Panc1 (cell line): ENCODE results near the gene CACNA2D4. TPM values are rescaled to one million over a fixed set of nuclear protein-coding genes. Genes with fewer than 3 reads are reported as not detected.

Experiments
- ATAC-seq: fragments of 200-7000 bp; cut with Tn5 transposase; 2 replicates; pipeline ENCODE4 v1.9.1; 2020; ENCODE audit warnings: mild to moderate bottlenecking, moderate library complexity
- BruUV-seq: library from RNA; stranded (reverse); fragments of 400-500 nt; replicated peaks from 2 replicates; lab custom pipeline; 2021; lab: Mats Ljungman, UMichigan
- CTCF ChIA-PET: fragments of 300-600 bp; sonication (Branson Sonifier 250); formaldehyde crosslinking; loops from one replicate; lab custom pipeline; 2022; ENCODE audit warnings: antibody characterized with exemption; lab: Charles Lee
- POLR2A ChIA-PET: fragments of 300-600 bp; sonication (Branson Sonifier 250); formaldehyde crosslinking; loops from one replicate; lab custom pipeline; 2022; ENCODE audit warnings: antibody characterized with exemption; lab: Charles Lee
- DNase-seq: peaks from one replicate; pipeline ENCODE4 v3.0.0-alpha.2; 2010; ENCODE audit warnings: low read depth, low spot score
- H3K27ac ChIP-seq: 2 replicates; pipeline ENCODE4 v1.5.1; 2011; ENCODE audit warnings: mild to moderate bottlenecking, low read length, inconsistent platforms
- H3K27me3 ChIP-seq: fragments of 200-500 bp; sonication (Bioruptor generic); 2 replicates; pipeline ENCODE4 v1.6.0; 2014; ENCODE audit warnings: low read length, inconsistent platforms; ENCODE audit not compliant: control insufficient read depth, insufficient read depth
- H3K36me3 ChIP-seq: fragments of 200-500 bp; sonication (Bioruptor generic); 2 replicates; pipeline ENCODE4 v1.5.1; 2014; ENCODE audit warnings: inconsistent platforms, mild to moderate bottlenecking, low read length, moderate library complexity; ENCODE audit not compliant: control insufficient read depth, insufficient read depth
- H3K4me1 ChIP-seq: 2 replicates; pipeline ENCODE4 v1.5.1; 2011; ENCODE audit warnings: inconsistent platforms, mild to moderate bottlenecking, low read length, moderate library complexity; ENCODE audit not compliant: control insufficient read depth, insufficient read depth
- H3K4me3 ChIP-seq, 2 experiments: 2 replicates each; pipeline ENCODE4 v1.5.1; 2011 to 2012; ENCODE audit warnings: low read depth in 2 of 2, low read length in 2 of 2, mild to moderate bottlenecking in 2 of 2, inconsistent platforms in 1 of 2, moderate library complexity in 1 of 2
- H3K9me3 ChIP-seq: fragments of 200-500 bp; sonication (Bioruptor generic); 2 replicates; pipeline ENCODE4 v1.5.1; 2014; ENCODE audit warnings: low read depth, mild to moderate bottlenecking, inconsistent platforms, low read length, moderate library complexity; ENCODE audit not compliant: control insufficient read depth, insufficient read depth
- CTCF ChIP-seq: fragments of 450-650 bp; IDR thresholded peaks from 2 replicates; pipeline ENCODE4 v1.5.1; 2017; ENCODE audit warnings: mild to moderate bottlenecking
- POLR2AphosphoS5 ChIP-seq: IDR thresholded peaks from 2 replicates; pipeline ENCODE4 v1.6.1; 2012; ENCODE audit warnings: mild to moderate bottlenecking, low read depth, low read length, moderate library complexity
- REST ChIP-seq, 2 experiments: IDR thresholded peaks; 2 replicates each; pipeline ENCODE4 v1.6.1; 2011 to 2012; ENCODE audit warnings: low read depth in 2 of 2, control low read depth in 1 of 2, low read length in 1 of 2, mild to moderate bottlenecking in 1 of 2, moderate library complexity in 1 of 2; ENCODE audit not compliant: insufficient read depth in 1 of 2
- SIN3A ChIP-seq: IDR thresholded peaks from 2 replicates; pipeline ENCODE4 v1.6.1; 2012; ENCODE audit warnings: low read depth, mild to moderate bottlenecking, low read length, moderate library complexity, borderline replicate concordance; ENCODE audit not compliant: insufficient read depth
- TCF7L2 ChIP-seq: IDR thresholded peaks from 2 replicates; pipeline ENCODE4 v1.6.1; 2011; ENCODE audit warnings: mild to moderate bottlenecking, low read depth, low read length, inconsistent platforms
- in situ Hi-C: cut with HindIII; loops from 2 replicates; pipeline ENCODE4 v1.10.0; 2016; ENCODE audit warnings: low sequenced_read_pairs, low pct_unique_long_range_greater_than_20kb
- intact Hi-C: fragments of 100-400 bp; cut with micrococcal nuclease; formaldehyde crosslinking; loops from one replicate; pipeline ENCODE4 v1.10.0; 2022; ENCODE audit not compliant: unreplicated experiment
- total RNA-seq: library from RNA; stranded (reverse); gene quantifications from one replicate; pipeline ENCODE4 v1.2.1, GENCODE V29; 2021; ENCODE audit not compliant: unreplicated experiment

Gene CACNA2D4
- total RNA-seq, 1 experiment from 2014 or later = 0.15 TPM

- no peak overlapping the region for H3K4me3 ChIP-seq
- H3K27ac ChIP-seq = no peak overlapping the region
- no peaks in the 10 kb centered on the region for H3K27me3 ChIP-seq
- ChIA-PET CTCF (no interaction called here), POLR2A (no interaction called here)
- H3K9me3 ChIP-seq = no peaks in the 10 kb centered on the region
- no peak for ATAC-seq
- in situ Hi-C loops = no loop called here
- no TSS peak for BruUV-seq
- H3K4me1 ChIP-seq = no peaks in the 10 kb centered on the region
- no peaks in the 10 kb centered on the region for H3K36me3 ChIP-seq
- TF ChIP-seq REST (IDR thresholded peaks at IDR 0.05; ENCODE audit: insufficient read depth in 1 of 2, low read depth in 2 of 2, low read length in 1 of 2) (no peak), CTCF (no peak), TCF7L2 (no peak), POLR2AphosphoS5 (no peak), SIN3A (no peak)
- intact Hi-C loops = no loop called here
- DNase-seq = no peak
Observed at GRCh38 chr12:1965916-1966315, 47.5 kb upstream of the CACNA2D4 start.

GRCh38 chr12:1962051-1963020, 43.9 kb upstream of the CACNA2D4 start:
- ChIA-PET CTCF (no interaction called here), POLR2A (no interaction called here)
- intact Hi-C loops = no loop called here
- in situ Hi-C loops = no loop called here
- Histone ChIP-seq H3K4me3 (no peak overlapping the region), H3K27ac (no peak overlapping the region), H3K27me3 (no peaks in the 10 kb centered on the region), H3K36me3 (no peaks in the 10 kb centered on the region), H3K9me3 (no peaks in the 10 kb centered on the region), H3K4me1 (no peaks in the 10 kb centered on the region)
- no peak for ATAC-seq
- no peak for DNase-seq
- TF ChIP-seq REST (IDR thresholded peaks at IDR 0.05; ENCODE audit: insufficient read depth in 1 of 2, low read depth in 2 of 2, low read length in 1 of 2) (no peak), POLR2AphosphoS5 (no peak), CTCF (no peak), SIN3A (no peak), TCF7L2 (no peak)
- no TSS peak for BruUV-seq
